ENCODE data around the gene MRPL43. TPM values are rescaled to one million over a fixed set of nuclear protein-coding genes. Genes with fewer than 3 reads are reported as not detected.

The MRPL43 gene
- total and polyA plus RNA-seq, 4 donors = 33.6 to 124 (median 95.2) TPM

DNA sequence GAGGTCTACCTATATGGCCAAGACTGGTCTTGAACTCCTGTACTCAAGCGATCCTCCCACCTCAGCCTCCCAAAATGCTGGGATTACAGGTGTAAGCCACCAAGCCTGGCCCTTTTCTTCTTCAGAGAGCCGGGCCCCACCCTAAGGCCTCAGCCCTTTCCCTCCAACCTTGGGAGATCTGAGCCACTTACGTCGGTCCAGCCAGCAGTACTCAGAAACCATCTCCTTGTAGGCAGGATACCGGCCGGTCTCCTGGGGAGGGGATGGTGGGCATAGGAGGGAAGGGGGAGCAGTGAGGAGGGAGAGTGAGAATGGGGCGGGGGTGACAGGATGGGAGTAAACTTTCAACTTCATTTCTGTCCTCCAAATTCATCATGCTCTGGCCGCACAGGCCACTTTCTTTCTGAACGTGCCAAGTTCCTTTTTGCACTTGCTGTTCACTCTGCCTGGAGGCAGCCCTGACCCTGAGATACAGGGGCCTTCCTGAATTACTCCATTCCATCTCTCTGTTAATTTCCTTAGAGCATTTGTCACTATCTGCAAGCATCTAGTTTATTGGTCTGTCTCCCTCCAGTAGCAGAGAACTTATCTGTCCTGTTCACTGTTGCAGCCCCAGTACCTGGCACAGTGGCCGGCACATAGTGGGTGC lies 33.3 kb upstream of the MRPL43 start:
- WGBS (ENCODE audit: insufficient coverage) = 79% methylated on average over 5 of the region's 10 CpGs
- H3K4me3 ChIP-seq (ENCODE audit: low read depth, low read length) = no peak overlapping the region
- no peak for DNase-seq (ENCODE audit: low read depth in 4 of 6, low spot score in 6 of 6)

DNA sequence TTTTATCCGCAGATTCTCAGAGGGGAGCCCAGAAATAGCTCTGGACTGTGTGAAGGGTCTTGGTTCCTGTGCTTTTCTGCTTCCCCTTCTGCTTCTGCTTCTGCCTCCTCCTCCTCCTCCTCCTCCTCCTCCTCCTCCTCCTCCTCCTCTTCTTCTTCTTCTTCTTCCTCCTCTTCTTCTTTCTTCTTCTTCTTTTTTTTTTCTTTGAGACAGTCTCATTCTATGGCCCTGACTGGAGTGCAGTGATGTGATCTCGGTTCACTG lies 32.1 kb upstream of the MRPL43 start:
- H3K27ac ChIP-seq (ENCODE audit: low read depth, low read length) = no peak overlapping the region
- H3K36me3 ChIP-seq (ENCODE audit: control insufficient read depth, insufficient read depth, low read length) = peaks cover 17% of the 10 kb centered on the region
- peaks cover 12% of the 10 kb centered on the region for H3K4me1 ChIP-seq (ENCODE audit: control insufficient read depth, insufficient read depth, low read length)
- WGBS (ENCODE audit: insufficient coverage) = no CpG with 5 or more reads among the region's 2 CpGs
- no peak for DNase-seq (ENCODE audit: low read depth in 4 of 6, low spot score in 6 of 6)
- H3K27me3 ChIP-seq (ENCODE audit: control insufficient read depth, insufficient read depth, low read length) = peaks cover 43% of the 10 kb centered on the region
- no peak overlapping the region for H3K4me3 ChIP-seq (ENCODE audit: low read depth, low read length)
- H3K9me3 ChIP-seq (ENCODE audit: control insufficient read depth, insufficient read depth, low read length) = no peaks in the 10 kb centered on the region

More for the DNA sequence above, 33.3 kb upstream of the MRPL43 start:
- Histone ChIP-seq H3K36me3 (ENCODE audit: control insufficient read depth, insufficient read depth, low read length) (peaks cover 16% of the 10 kb centered on the region), H3K9me3 (ENCODE audit: control insufficient read depth, insufficient read depth, low read length) (no peaks in the 10 kb centered on the region), H3K27ac (ENCODE audit: low read depth, low read length) (no peak overlapping the region), H3K27me3 (ENCODE audit: control insufficient read depth, insufficient read depth, low read length) (peaks cover 43% of the 10 kb centered on the region), H3K4me1 (ENCODE audit: control insufficient read depth, insufficient read depth, low read length) (peaks cover 10% of the 10 kb centered on the region)

DNA sequence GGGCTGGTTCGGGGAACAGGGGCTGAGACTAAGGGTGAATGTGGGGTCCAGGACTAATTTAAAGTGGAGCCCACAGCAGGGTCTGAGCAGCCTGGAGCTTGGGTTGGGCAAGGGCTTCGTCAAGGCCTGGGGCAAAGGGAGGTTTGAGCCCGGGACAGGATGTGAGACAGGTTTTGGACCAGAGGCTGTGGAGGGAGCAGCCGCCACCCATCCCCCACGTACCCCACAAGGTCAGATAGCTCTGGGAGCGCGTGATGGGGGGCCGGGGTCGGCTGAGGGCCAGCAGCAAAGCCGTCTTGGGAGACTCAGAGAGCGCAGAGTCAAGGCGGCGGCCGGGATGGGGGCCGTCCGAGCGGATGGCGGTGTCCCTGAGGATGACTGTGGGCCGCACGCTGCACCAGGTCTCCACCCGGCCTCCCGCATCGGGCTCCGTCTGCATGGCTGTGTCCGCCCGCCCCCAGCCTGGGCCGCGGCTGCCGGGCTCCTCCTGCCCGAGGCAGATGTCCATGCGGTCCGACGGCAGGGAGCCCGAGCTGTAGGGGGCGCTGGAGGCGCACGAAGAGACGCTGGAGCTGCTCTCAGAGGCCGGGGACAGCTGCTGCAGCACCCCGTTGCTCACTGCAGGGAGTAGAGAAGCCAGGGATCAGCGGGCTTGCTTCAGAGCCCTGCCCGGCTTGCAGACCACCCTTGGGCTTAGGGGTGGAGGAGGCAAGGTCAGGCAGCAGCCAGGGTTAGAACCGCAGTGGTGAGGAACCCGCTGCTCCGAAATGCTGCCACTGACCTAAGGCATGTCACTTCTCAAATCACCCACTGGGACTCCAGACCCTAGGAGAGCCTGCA lies 31.5 kb upstream of the MRPL43 start:
- Histone ChIP-seq H3K4me1 (ENCODE audit: control insufficient read depth, insufficient read depth, low read length) (peaks cover 16% of the 10 kb centered on the region), H3K36me3 (ENCODE audit: control insufficient read depth, insufficient read depth, low read length) (peaks cover 16% of the 10 kb centered on the region), H3K4me3 (ENCODE audit: low read depth, low read length) (no peak overlapping the region), H3K27me3 (ENCODE audit: control insufficient read depth, insufficient read depth, low read length) (peaks cover 43% of the 10 kb centered on the region), H3K27ac (ENCODE audit: low read depth, low read length) (no peak overlapping the region), H3K9me3 (ENCODE audit: control insufficient read depth, insufficient read depth, low read length) (no peaks in the 10 kb centered on the region)
- DNase-seq (ENCODE audit: low read depth in 4 of 6, low spot score in 6 of 6) = peak in 1 of 6 donors; percentile 71
- 10% methylated on average over 39 of the region's 45 CpGs for WGBS (ENCODE audit: insufficient coverage)

DNA sequence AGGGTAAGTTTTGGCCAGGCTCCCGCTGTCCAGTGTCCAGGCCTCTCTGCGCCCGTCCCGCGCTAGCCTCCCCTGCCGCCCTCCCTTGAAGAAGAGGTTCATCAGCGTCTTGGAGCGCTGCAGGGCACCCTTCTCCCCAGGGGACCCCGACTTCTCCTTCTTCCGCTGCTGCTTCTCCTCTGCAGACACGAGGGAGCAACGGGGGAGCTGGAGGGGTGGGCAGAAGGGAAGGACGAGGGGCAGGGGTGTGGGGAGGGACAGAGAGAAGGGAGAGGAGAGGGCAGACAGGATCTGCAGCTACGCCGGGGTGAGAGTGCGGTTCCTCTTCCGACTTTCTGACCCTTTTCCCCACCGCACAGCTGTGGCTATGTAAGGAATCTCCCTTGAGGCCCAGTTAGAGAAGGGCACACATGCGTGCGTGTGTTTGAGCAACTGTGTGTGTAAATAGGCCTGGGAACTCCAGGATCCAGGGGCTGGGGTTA lies 30.9 kb upstream of the MRPL43 start:
- DNase-seq (ENCODE audit: low read depth in 4 of 6, low spot score in 6 of 6) = no peak
- WGBS (ENCODE audit: insufficient coverage) = 28% methylated on average over 15 of the region's 20 CpGs
- peaks cover 20% of the 10 kb centered on the region for H3K4me1 ChIP-seq (ENCODE audit: control insufficient read depth, insufficient read depth, low read length)
- H3K4me3 ChIP-seq (ENCODE audit: low read depth, low read length) = no peak overlapping the region
- peaks cover 11% of the 10 kb centered on the region for H3K36me3 ChIP-seq (ENCODE audit: control insufficient read depth, insufficient read depth, low read length)
- H3K27ac ChIP-seq (ENCODE audit: low read depth, low read length) = no peak overlapping the region
- peaks cover 43% of the 10 kb centered on the region for H3K27me3 ChIP-seq (ENCODE audit: control insufficient read depth, insufficient read depth, low read length)
- no peaks in the 10 kb centered on the region for H3K9me3 ChIP-seq (ENCODE audit: control insufficient read depth, insufficient read depth, low read length)

DNA sequence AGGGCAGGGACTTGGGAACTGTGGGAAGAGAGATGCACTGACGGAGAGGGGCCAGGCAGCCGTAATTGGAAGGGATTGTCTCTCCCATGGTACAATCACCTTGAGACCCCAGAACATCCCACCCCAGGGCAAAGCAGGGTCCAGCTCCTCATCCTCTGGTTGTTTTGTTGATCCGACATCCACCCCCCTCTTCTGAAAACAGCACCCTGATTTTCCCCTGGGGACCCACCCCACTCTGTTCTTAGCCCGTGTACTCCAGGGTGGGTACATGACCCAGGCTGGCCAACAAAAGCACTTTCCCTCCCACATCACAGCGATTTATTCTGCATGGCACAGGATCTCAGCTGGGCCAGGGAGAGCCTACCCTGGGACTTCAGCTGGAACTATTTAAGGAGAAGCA lies 29.5 kb upstream of the MRPL43 start:
- H3K4me3 ChIP-seq (ENCODE audit: low read depth, low read length) = no peak overlapping the region
- H3K27ac ChIP-seq (ENCODE audit: low read depth, low read length) = no peak overlapping the region
- 49% methylated on average over 4 of the region's 5 CpGs for WGBS (ENCODE audit: insufficient coverage)
- peaks cover 23% of the 10 kb centered on the region for H3K4me1 ChIP-seq (ENCODE audit: control insufficient read depth, insufficient read depth, low read length)
- peaks cover 5% of the 10 kb centered on the region for H3K36me3 ChIP-seq (ENCODE audit: control insufficient read depth, insufficient read depth, low read length)
- no peak for DNase-seq (ENCODE audit: low read depth in 4 of 6, low spot score in 6 of 6)
- peaks cover 39% of the 10 kb centered on the region for H3K27me3 ChIP-seq (ENCODE audit: control insufficient read depth, insufficient read depth, low read length)
- no peaks in the 10 kb centered on the region for H3K9me3 ChIP-seq (ENCODE audit: control insufficient read depth, insufficient read depth, low read length)

DNA sequence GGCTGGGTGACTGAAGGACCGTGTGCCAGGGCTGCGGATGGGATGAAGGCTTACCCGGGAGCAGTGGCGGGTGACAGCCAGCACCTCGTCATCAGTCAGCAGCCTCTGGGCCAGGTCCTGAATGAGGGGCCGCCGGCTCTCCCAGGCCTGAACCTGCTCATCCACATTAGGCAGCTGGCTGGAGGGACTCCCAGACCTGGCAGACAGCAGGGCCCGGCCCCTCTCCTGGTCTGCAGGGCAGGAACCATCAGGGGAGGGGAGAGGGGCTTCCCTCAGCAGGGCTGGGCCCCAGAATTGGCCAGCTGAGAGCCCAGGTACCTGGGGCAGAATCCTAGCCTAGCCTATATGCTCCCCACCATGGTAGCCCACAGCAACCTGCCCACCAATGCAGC lies 28.3 kb upstream of the MRPL43 start:
- H3K27ac ChIP-seq (ENCODE audit: low read depth, low read length) = no peak overlapping the region
- no peak for DNase-seq (ENCODE audit: low read depth in 4 of 6, low spot score in 6 of 6)
- 90% methylated on average over 7 of the region's 8 CpGs for WGBS (ENCODE audit: insufficient coverage)
- peaks cover 23% of the 10 kb centered on the region for H3K4me1 ChIP-seq (ENCODE audit: control insufficient read depth, insufficient read depth, low read length)
- H3K36me3 ChIP-seq (ENCODE audit: control insufficient read depth, insufficient read depth, low read length) = peaks cover 2% of the 10 kb centered on the region
- H3K9me3 ChIP-seq (ENCODE audit: control insufficient read depth, insufficient read depth, low read length) = no peaks in the 10 kb centered on the region
- no peak overlapping the region for H3K4me3 ChIP-seq (ENCODE audit: low read depth, low read length)
- peaks cover 39% of the 10 kb centered on the region for H3K27me3 ChIP-seq (ENCODE audit: control insufficient read depth, insufficient read depth, low read length)

DNA sequence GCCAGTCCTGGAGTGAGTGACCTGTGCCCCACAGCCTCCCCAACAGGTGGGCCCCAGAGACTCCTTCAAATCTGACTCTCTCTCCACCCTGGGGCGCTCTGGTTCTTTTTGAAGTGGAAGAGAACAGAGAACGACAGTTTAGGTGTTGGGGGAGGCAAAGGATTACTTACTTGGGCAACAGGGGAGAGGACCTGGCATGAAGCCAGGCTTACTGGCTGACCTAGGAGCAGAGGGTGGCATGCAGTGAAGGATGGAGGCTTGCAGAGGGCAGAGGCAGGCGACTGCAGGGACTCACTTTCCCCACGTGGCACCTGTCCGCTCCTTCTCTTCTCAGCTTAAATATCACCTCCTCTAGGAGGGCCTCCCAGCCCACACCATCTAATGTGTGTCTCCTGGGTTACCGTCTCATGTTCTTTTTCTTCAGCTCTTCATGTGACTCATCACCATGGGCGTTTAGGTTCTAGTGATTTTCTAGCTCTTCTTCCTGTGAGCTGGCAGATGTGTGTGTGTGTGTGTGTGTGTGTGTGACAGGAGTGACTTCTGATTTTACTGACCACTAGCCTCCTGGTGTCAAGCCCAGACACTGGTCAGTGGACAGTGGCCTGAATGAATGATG lies 27.8 kb upstream of the MRPL43 start:
- Histone ChIP-seq H3K4me1 (ENCODE audit: control insufficient read depth, insufficient read depth, low read length) (peaks cover 23% of the 10 kb centered on the region), H3K4me3 (ENCODE audit: low read depth, low read length) (no peak overlapping the region), H3K27ac (ENCODE audit: low read depth, low read length) (no peak overlapping the region), H3K27me3 (ENCODE audit: control insufficient read depth, insufficient read depth, low read length) (peaks cover 35% of the 10 kb centered on the region), H3K9me3 (ENCODE audit: control insufficient read depth, insufficient read depth, low read length) (no peaks in the 10 kb centered on the region), H3K36me3 (ENCODE audit: control insufficient read depth, insufficient read depth, low read length) (peaks cover 2% of the 10 kb centered on the region)
- DNase-seq (ENCODE audit: low read depth in 4 of 6, low spot score in 6 of 6) = no peak
- 80% methylated on average over 4 of the region's 7 CpGs for WGBS (ENCODE audit: insufficient coverage)

DNA sequence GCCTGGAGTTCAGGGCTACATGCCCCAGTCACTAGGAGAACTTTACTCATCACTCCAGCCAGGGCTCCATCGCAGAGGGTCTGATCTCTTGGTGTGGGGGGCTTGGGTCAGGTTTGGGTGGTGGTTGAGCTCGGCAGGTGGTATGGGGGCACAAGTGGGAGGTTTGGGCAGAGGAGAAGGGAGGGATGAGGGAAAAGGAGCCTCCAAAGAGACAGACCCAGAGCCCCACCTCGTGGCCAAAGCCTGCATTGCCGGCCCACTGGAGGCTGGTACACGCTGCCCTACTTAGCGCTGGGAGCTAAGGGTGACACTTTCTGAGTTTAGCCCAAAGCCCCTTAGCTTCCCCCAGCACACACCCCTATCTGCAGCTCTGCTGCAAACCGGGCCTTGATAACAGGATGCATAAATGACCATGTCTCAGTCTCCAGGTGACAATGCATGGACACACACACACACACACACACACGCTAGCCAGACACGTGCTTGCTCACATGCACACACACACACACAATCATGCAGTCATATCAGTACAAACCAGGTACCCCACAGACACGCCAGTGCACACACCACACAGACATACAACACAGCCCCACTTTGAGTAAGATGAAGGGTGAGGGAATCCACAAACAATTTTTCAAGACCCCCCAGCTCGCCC lies 27.1 kb upstream of the MRPL43 start:
- DNase-seq (ENCODE audit: low read depth in 4 of 6, low spot score in 6 of 6) = peak in 4 of 6 donors; percentile 37 to 83 (median 60)
- peaks cover 32% of the 10 kb centered on the region for H3K27me3 ChIP-seq (ENCODE audit: control insufficient read depth, insufficient read depth, low read length)
- H3K4me1 ChIP-seq (ENCODE audit: control insufficient read depth, insufficient read depth, low read length) = peaks cover 23% of the 10 kb centered on the region
- H3K27ac ChIP-seq (ENCODE audit: low read depth, low read length) = no peak overlapping the region
- H3K4me3 ChIP-seq (ENCODE audit: low read depth, low read length) = no peak overlapping the region
- 22% methylated on average over 10 of the region's 11 CpGs for WGBS (ENCODE audit: insufficient coverage)
- peaks cover 2% of the 10 kb centered on the region for H3K36me3 ChIP-seq (ENCODE audit: control insufficient read depth, insufficient read depth, low read length)
- H3K9me3 ChIP-seq (ENCODE audit: control insufficient read depth, insufficient read depth, low read length) = no peaks in the 10 kb centered on the region

DNA sequence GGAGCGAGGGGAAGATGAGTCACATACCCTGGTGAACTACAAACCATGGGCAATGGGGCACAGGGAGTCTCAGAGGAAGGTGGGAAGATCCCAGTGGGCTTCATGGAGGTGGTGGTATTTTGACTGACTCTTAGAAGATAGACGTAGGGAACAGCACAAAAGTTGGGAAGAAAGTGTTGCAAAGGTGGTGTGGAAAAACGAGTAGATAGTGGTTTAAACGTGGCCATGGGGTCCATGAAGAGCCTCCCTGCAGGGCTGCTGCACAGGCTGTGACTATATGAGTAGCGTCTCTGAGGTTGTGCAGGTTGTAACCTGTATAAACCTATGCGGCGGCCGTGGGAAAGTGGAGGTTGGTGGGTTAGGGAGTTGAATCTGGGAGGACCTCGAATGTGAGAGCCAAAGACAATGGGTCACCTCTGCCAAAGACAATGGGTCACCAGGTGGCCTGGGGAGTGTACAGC lies 26.1 kb upstream of the MRPL43 start:
- H3K4me3 ChIP-seq (ENCODE audit: low read depth, low read length) = no peak overlapping the region
- H3K4me1 ChIP-seq (ENCODE audit: control insufficient read depth, insufficient read depth, low read length) = peaks cover 23% of the 10 kb centered on the region
- peaks cover 8% of the 10 kb centered on the region for H3K36me3 ChIP-seq (ENCODE audit: control insufficient read depth, insufficient read depth, low read length)
- DNase-seq (ENCODE audit: low read depth in 4 of 6, low spot score in 6 of 6) = no peak
- peaks cover 23% of the 10 kb centered on the region for H3K27me3 ChIP-seq (ENCODE audit: control insufficient read depth, insufficient read depth, low read length)
- H3K27ac ChIP-seq (ENCODE audit: low read depth, low read length) = no peak overlapping the region
- H3K9me3 ChIP-seq (ENCODE audit: control insufficient read depth, insufficient read depth, low read length) = no peaks in the 10 kb centered on the region
- WGBS (ENCODE audit: insufficient coverage) = 69% methylated on average over 9 of the region's 9 CpGs

All from spinal cord (tissue), 10 donors.